GM20000 (cell line): ENCODE data around the gene MEIG1.
A peak's percentile ranks its signal among the peaks of the same experiment; 100 is the strongest.
"Not testable (repeated sequence)": the region's sequence is repeated elsewhere in the genome, so short reads cannot be mapped to it uniquely, and the experiment has no call there.

Experiments
- DNase-seq: peaks from one replicate; pipeline ENCODE4 v3.0.0; 2012; ENCODE audit warnings: low spot score
- TF ChIP-seq, protein P1 (sequence below): IDR thresholded peaks from 2 replicates; pipeline ENCODE4 v1.5.1; 2012; ENCODE audit warnings: mild to moderate bottlenecking, control low read depth; ENCODE audit errors: extremely low read depth, missing control alignments

MEIG1 gene

DNA sequence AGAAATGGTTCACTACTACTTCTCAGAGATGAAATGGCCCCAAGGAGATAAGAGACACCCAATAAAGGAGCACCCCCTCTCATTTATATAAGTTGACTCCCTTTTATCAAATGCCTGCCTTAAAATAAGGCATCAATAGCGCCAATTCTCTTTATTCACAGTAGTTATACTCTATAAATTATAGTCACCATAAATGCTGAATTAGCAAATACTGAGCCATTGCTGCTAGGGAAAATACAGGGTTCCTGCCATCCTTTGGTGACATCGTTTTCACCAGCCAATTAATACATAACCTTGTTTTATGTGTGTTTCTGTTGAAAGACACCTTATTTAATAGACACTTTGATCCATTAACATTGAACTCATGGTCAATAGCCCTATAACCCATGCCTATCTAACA lies 33.9 kb upstream of the MEIG1 start:
- no peak for DNase-seq
- TF ChIP-seq, protein P1, sequence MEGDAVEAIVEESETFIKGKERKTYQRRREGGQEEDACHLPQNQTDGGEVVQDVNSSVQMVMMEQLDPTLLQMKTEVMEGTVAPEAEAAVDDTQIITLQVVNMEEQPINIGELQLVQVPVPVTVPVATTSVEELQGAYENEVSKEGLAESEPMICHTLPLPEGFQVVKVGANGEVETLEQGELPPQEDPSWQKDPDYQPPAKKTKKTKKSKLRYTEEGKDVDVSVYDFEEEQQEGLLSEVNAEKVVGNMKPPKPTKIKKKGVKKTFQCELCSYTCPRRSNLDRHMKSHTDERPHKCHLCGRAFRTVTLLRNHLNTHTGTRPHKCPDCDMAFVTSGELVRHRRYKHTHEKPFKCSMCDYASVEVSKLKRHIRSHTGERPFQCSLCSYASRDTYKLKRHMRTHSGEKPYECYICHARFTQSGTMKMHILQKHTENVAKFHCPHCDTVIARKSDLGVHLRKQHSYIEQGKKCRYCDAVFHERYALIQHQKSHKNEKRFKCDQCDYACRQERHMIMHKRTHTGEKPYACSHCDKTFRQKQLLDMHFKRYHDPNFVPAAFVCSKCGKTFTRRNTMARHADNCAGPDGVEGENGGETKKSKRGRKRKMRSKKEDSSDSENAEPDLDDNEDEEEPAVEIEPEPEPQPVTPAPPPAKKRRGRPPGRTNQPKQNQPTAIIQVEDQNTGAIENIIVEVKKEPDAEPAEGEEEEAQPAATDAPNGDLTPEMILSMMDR, result no peak

DNA sequence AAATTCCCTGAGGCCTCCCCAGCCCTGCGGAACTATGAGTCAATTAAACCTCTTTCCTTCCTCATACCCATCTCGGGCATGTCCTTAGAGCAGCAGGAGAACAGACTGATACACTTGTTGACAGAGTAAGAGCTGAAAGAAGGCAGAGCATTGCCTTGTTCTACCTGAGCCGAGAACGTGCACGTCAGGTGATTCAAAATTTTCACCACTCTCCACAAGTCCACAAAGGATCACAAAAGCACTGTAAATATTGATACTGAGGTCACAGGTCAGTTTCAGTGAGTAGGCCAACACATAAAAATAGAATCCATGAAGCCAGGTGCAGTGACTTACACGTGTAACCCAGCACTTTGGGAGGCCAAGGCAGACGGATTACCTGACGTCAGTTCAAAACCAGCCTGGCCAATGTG lies 33.1 kb upstream of the MEIG1 start:
- no peak for DNase-seq
- TF ChIP-seq, protein P1, result no peak

DNA sequence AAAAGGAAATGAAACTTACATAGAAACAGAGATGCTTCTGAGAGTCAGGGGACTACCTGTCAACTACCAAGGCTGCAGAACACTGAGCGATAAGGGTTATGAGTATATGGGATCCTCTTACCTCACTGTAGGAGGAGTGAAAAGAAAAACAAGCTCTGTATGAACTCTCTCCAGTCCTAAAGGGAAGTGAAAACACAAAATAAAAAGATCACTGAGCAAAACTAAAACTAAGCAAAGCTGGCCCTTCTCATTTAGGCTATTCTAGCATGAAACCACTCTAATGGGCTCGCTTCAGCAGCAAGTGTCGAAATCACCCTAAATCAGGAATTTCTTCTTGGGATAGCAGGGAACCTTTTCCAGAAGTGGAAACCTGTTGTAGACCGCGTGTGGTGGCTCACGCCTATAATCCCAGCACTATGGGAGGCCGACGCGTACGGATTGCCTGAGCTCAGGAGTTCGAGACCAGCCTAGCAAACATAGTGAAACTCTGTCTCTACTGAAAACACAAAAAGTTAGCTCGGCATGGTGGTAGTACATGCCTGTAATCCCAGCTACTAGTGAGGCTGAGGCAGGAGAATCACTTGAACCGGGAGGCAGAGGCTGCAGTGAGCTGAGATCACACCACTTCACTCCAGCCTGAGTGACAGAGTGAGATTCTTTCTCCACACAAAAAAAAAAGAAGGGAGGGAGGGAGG lies 32.3 kb upstream of the MEIG1 start:
- TF ChIP-seq, protein P1, result no peak
- DNase-seq, result peak; percentile 79

DNA sequence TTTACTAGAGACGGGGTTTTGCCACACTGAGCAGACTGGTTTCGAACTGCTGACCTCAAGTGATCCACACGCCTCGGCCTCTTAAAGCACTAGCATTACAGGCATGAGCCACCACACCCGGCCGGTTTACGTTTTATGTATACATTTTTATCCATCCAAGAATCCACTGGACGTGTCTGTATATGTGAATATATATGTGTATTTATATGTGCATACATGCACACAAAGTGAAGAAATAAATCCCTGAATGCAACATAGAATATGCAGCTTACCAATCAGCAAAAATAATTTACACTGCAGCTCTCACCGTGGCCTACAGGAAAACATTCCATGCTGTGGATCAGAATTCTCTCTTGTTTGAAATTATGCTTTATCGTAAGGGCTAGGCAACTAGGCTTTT lies 28.6 kb upstream of the MEIG1 start:
- TF ChIP-seq, protein P1, result no peak

DNA sequence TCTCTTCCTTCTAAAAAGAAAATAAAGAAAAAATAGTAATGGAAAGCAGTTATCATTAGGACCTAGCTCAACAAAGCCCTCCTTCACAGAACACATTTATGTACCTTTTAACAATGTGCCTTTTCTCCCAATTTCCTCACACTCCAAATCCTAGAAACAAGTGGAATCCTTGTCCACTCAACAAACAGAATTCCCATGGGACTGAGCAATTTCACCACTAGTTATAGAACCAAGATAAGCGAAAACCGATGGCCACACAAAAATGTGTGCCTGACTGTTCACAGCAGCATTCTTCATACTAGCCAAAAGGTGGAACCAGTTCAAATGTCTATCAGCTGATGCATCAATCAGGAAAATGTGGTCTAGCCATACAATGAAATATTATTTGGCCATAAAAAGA lies 22.6 kb upstream of the MEIG1 start:
- TF ChIP-seq, protein P1, result no peak
- no peak for DNase-seq

More for the DNA sequence above, 28.6 kb upstream of the MEIG1 start:
- DNase-seq, result no peak

DNA sequence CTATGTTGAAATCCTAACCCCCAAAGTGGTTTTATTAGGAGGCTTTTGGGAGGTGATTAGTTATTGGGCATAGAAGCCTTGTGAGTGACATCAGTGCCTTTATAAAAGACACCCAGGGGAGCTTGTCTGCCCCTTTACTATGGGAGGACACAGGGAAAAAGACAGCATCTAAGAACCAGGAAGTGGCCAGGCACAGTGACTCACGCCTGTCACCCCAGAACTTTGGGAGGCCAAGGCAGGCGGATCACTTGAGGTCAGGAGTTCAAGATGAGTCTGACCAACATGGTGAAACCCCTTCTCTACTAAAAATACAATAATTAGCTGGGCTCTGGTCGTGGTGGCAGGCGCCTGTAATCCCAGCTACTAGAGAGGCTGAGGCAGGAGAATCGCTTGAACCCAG lies 20.2 kb upstream of the MEIG1 start:
- not testable (repeated sequence) for DNase-seq

DNA sequence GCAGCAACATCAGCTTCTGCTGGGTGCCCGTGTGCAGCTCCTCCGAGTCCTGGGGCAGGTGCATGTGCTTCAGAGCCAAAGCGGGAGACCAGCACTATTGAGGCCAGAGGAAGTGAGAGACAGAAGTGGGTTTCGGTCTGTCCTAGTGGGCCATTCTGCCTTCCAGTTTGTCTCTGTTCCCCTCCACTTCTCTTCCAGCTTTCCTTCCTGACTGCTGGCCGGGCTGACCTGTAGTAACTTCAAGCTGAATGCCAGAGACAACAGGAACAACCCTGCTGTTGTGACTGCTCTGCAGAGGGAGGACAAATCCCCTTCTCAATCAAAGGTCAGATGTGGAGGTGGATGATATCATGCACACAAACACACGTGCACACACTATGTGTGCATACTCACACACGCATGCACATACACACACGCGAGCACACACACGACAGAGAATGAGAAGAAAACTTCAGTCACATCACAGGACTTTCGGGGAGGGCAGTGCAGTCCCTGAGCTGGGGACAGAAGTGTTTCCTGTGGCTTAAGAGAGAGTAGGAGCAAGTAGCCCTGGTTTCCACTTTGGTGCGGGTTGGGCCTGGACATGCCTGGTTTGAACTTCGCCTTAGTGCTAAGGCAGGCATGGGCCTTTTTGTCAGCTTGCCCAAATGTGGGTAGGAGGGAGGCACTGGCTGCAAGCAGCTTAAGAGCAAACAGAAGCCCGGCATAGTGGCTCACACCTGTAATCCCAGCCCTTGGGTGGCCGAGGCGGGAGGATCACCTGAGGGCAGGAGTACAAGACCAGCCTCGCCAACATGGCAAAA lies 16.8 kb upstream of the MEIG1 start:
- DNase-seq, result not testable (repeated sequence)

DNA sequence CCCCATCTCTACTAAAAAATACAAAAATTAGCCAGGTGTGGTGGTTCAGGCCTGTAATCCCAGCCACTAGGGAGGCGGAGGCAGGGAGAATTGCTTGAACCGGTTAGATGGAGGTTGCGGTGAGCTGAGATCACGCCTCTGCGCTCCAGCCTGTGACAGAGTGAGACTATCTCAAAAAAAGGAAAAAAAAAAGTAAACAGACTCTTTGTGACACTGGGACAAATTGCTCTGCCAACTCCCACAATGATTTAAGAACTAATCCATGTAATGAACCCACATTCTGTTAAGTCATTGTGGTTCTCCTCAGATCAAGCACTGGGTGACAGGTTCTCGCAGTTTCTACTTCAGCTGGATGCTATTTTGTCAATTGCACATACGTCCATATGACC lies 16.2 kb upstream of the MEIG1 start:
- DNase-seq, result not testable (repeated sequence)

DNA sequence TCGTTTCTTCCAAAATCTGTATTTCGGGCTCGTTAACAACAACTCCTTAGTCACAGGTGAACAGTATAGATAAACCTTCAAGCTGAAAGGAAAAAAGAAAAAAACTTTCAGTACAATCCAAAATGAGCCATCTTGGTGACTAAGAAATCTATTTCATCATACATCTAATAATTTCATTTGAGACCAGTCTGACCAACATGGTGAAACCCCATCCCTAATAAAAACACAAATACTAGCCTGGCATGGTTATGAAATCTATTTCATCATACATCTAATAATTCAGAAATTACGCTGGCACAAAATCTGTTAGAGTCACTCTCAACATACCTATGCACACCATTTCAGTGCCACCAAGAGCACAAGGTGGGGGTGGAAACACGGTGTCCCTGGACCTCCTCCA lies 14.1 kb upstream of the MEIG1 start:
- TF ChIP-seq, protein P1, result no peak
- DNase-seq, result no peak
